Heart left ventricle (tissue), 16 donors: Measurements from ENCODE around the gene SLC16A8. TPM values are rescaled to one million over a fixed set of nuclear protein-coding genes. Genes with fewer than 3 reads are reported as not detected.

Source experiments
- ATAC-seq, 4 donors: fragments of 200-7000 bp; cut with Tn5 transposase; one replicate each; pipeline ENCODE4 v1.9.1; 2020 to 2022; ENCODE audit warnings: moderate library complexity in 4 of 4, mild to moderate bottlenecking in 3 of 4, moderate number of reproducible peaks in 1 of 4
- DNase-seq, 5 donors: peaks; one replicate each; pipeline ENCODE4 v3.0.0-alpha.2; 2020
- H3K27ac ChIP-seq, 12 donors: fragments of 200-600 bp; sonication (generic) in 4 of 12; one replicate each; pipeline versions ENCODE4 v1.5.0 to v1.8.0; 2016 to 2022; ENCODE audit warnings: mild to moderate bottlenecking in 2 of 12
- H3K27me3 ChIP-seq, 9 donors: fragments of 200-600 bp; sonication (generic) in 2 of 9; one replicate each; pipeline versions ENCODE4 v1.5.1 to v1.8.0; 2016 to 2022; ENCODE audit warnings: mild to moderate bottlenecking in 3 of 9
- H3K36me3 ChIP-seq, 9 donors: fragments of 200-600 bp; sonication (generic) in 2 of 9; one replicate each; pipeline versions ENCODE4 v1.5.0 to v1.8.0; 2018 to 2022; ENCODE audit warnings: mild to moderate bottlenecking in 2 of 9
- H3K4me1 ChIP-seq, 12 donors: fragments of 200-600 bp; sonication (generic) in 4 of 12; one replicate each; pipeline versions ENCODE4 v1.5.0 to v1.8.0; 2016 to 2022; ENCODE audit warnings: mild to moderate bottlenecking in 3 of 12
- H3K4me3 ChIP-seq, 12 donors: fragments of 200-600 bp; sonication (generic) in 4 of 12; one replicate each; pipeline versions ENCODE4 v1.5.0 to v1.8.0; 2017 to 2022; ENCODE audit warnings: mild to moderate bottlenecking in 9 of 12, moderate library complexity in 4 of 12
- H3K9me3 ChIP-seq, 12 donors: fragments of 200-600 bp; sonication (generic) in 4 of 12; one replicate each; pipeline versions ENCODE4 v1.5.0 to v1.8.0; 2016 to 2022; ENCODE audit warnings: mild to moderate bottlenecking in 1 of 12
- POLR2A ChIP-seq, 2 donors: fragments of 450-650 bp; IDR thresholded peaks; one replicate each; pipeline ENCODE4 v1.6.1; 2017; ENCODE audit warnings: antibody characterized with exemption in 2 of 2, mild to moderate bottlenecking in 2 of 2, moderate library complexity in 2 of 2
- WGBS, 4 donors: extraction: QIAGEN DNeasy Blood & Tissue Kit in 2 of 4; methylation state at CpG; one replicate each; pipeline versions ENCODE4 v1.1.5 to v1.1.7; 2013 to 2018; 5-methylcytosine and 5-hydroxymethylcytosine counted together
- intact Hi-C, 10 donors: fragments of 100-400 bp; cut with DNase I; formaldehyde crosslinking; loops; one replicate each; pipeline versions ENCODE4 v1.11.1 to v1.14.2; 2022
- polyA plus RNA-seq, 2 donors: library from polyadenylated mRNA; stranded (reverse); fragments of 200-250 nt; gene quantifications; one replicate each; pipeline ENCODE4 v1.2.3, GENCODE V29; 2013
- total RNA-seq, 9 donors: library from RNA; depleted of rRNA in 2 of 9; stranded (reverse); fragments of >200 nt in 2 of 9; fragmentation: NEBNext Ultra II Directional in 3 of 9; extraction: Animal tissue kit (Norgen Biotek cat#: 25700) in 3 of 9; gene quantifications; one replicate each; pipeline versions ENCODE4 v1.1.0 to v1.2.4, GENCODE V29; 2016 to 2023
- TF ChIP-seq, protein P1 (sequence below), 12 donors: fragments of 200-600 bp; sonication (generic) in 4 of 12; IDR thresholded peaks; one replicate each; pipeline versions ENCODE4 v1.5.0 to v1.8.0; 2018 to 2022; ENCODE audit warnings: antibody characterized with exemption in 12 of 12, mild to moderate bottlenecking in 5 of 12
- donor health status: ischemic (EF 13 %, LVEDD 7.1; RV severe dilation, severe dysfunction).
- donor health status: healthy with polysubstance abuse.
- donor health status: DM: no; HTN: yes; CAD: no.
- donor health status: DM: no; HTN: no; CAD: no.
- donor health status: ischemic (EF 25% LVEDD 6.9; RV normal size, moderate dysfunction).
- donor health status: ischemic (EF 25% LVEDD 5.7; RV mildly dilated, moderate dysfunction).
- donor health status: healthy.
- donor health status: DM: yes; HTN: yes; CAD: no.
- donor health status: ischemic (EF 35%, LVEDD 5.7; RV mildly dilated, moderate dysfunction).
- donor health status: nonischemic (EF 11% LVEDD 7.7; RV severe dilation, severe dysfunction).
- donor health status: DM: yes; HTN: yes; CAD: no.
- donor health status: PGD.
- donor health status: ischemic (EF 29% LVEDD 5.4; RV normal size, mild dysfunction).
- donor health status: nonischemic (EF 23%, LVEDD 6.1; RV moderate dilation, normal function).

SLC16A8 gene
- total and polyA plus RNA-seq, 11 donors, result 0.34 TPM; not detected in 10

DNA sequence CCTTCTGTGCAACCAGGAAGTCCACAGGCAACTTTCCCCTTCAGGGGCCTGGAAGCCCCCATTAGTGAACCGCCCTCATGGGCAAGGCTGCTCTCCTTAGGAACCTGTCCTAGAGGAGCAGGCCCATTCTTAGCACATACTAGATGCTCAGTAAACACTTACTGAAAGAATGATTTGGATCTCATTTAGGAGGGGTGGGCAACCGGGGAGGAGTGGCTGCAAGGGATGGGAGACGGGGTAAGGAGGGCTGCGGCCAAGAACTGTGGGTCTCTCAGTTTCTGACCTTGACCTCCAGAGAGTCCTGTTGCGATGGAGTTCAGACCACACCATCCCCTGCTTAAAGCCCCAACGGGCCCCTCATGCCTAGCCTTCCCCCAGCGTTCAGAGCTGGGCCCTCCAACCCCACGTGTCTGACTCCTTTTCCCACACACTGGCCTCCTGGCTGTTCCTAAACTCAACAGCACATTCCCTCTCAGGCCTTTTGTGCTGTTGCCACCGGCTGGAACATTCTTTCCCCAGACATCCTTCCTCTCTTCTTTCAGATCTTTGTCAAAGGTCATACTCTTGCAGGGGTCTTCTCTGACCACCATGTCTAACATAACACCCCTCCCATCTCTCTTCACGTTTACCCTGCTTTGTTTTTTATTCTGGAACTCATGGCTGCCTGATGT, 47.5 kb downstream of the SLC16A8 start:
- ATAC-seq (no peak), DNase-seq (no peak)
- peaks cover 0 to 30% (median 15%) of the 10 kb centered on the region in 12 donors for H3K4me1 ChIP-seq
- no peaks in the 10 kb centered on the region for H3K27me3 ChIP-seq
- 74 to 81% (median 80%) methylated on average over 10 of the region's 10 CpGs for WGBS, 4 donors
- TF ChIP-seq POLR2A (IDR thresholded peaks at IDR 0.05), result no peak
- TF ChIP-seq, protein P1, sequence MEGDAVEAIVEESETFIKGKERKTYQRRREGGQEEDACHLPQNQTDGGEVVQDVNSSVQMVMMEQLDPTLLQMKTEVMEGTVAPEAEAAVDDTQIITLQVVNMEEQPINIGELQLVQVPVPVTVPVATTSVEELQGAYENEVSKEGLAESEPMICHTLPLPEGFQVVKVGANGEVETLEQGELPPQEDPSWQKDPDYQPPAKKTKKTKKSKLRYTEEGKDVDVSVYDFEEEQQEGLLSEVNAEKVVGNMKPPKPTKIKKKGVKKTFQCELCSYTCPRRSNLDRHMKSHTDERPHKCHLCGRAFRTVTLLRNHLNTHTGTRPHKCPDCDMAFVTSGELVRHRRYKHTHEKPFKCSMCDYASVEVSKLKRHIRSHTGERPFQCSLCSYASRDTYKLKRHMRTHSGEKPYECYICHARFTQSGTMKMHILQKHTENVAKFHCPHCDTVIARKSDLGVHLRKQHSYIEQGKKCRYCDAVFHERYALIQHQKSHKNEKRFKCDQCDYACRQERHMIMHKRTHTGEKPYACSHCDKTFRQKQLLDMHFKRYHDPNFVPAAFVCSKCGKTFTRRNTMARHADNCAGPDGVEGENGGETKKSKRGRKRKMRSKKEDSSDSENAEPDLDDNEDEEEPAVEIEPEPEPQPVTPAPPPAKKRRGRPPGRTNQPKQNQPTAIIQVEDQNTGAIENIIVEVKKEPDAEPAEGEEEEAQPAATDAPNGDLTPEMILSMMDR (IDR thresholded peaks at IDR 0.05), result no peak
- H3K4me3 ChIP-seq, result no peak overlapping the region
- peak overlapping the region in 2 of 12 donors; percentile 25 to 37 for H3K27ac ChIP-seq
- intact Hi-C loops, result no loop called here
- no peaks in the 10 kb centered on the region for H3K9me3 ChIP-seq
- no peaks in the 10 kb centered on the region for H3K36me3 ChIP-seq

GRCh38 chr22:38035530-38035885, 48.5 kb downstream of the SLC16A8 start:
- WGBS, 4 donors, result 87 to 93% (median 92%) methylated on average over 9 of the region's 9 CpGs
- TF ChIP-seq POLR2A (IDR thresholded peaks at IDR 0.05), result no peak
- TF ChIP-seq, protein P1 (IDR thresholded peaks at IDR 0.05), result no peak
- DNase-seq (no peak), ATAC-seq (no peak)
- no peaks in the 10 kb centered on the region for H3K9me3 ChIP-seq
- intact Hi-C loops, result no loop called here
- H3K4me3 ChIP-seq, result no peak overlapping the region
- no peaks in the 10 kb centered on the region for H3K36me3 ChIP-seq
- H3K27ac ChIP-seq, result peak overlapping the region in 4 of 12 donors; percentile 10 to 80 (median 38)
- no peaks in the 10 kb centered on the region for H3K27me3 ChIP-seq
- peaks cover 0 to 30% (median 15%) of the 10 kb centered on the region in 12 donors for H3K4me1 ChIP-seq

DNA sequence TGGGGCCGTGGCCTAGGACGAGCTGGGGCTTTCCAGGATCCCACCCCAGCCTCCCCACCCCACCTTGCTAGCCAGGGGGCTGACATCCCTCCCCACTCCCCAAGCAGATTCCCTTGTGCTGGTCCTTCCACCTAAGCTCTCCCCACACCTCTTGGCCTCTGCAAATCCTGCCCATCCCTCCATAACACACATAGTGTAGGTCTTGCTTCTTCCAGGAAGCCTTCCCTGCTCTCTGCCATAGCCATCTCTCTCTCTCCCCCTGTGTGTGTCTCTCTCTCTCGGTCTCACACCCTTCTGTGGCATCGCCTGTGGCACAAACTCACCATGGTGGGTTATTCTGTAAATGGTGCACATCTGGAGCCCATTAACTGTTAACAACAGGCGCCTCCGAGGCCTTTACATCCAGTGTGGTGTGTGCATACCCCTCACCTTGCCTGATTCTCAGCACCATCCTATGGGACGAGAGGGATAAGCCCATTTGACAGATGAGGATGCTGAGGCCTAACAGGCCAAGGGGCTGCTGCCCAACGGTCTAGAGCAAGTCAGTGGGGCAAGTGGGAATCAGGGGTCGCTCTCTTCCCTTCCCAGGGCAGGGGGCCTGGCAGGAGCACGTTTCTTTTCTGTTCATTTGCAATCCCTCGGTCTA, 49.0 kb downstream of the SLC16A8 start:
- TF ChIP-seq, protein P1 (IDR thresholded peaks at IDR 0.05), result no peak
- TF ChIP-seq POLR2A (IDR thresholded peaks at IDR 0.05), result no peak
- DNase-seq, result no peak
- WGBS, 4 donors, result 83 to 93% (median 85%) methylated on average over 9 to 11 of the region's 11 CpGs
- ATAC-seq, result no peak
- Histone ChIP-seq H3K27me3 (no peaks in the 10 kb centered on the region), H3K4me1 (peaks cover 0 to 30% (median 15%) of the 10 kb centered on the region in 12 donors), H3K4me3 (no peak overlapping the region), H3K36me3 (no peaks in the 10 kb centered on the region), H3K9me3 (no peaks in the 10 kb centered on the region), H3K27ac (peak overlapping the region in 11 of 12 donors; percentile 10 to 80 (median 59))
- intact Hi-C loops, result no loop called here

DNA sequence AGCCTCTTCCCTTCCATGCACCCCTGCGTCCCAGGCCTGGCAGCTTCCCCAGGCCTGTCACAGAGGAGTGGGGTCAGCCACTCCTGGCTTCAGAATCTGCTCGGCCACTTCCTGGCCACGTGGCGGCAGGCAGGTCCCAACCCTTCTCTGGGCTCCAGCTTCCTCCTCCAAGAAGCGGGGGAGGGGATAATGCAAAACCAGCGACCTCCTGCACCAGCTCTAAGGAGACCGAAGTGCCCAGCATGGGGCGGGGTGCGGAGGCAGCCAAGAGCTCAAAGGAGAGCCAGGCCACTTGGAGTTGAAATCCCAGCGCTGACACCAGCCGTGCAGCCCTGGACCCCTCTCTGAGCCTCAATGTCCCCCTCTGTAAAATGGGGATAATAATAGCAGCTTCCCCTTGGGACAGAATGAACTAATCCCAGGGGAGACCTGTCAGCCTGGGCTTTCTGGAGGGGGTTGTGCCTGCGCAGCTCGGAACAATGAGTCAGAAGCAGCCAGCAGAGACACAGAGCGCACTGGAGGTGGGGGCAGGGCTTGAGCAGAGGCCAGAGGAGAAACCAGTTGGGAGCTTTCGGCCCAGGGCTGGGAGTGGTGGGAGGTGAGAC, 49.6 kb downstream of the SLC16A8 start:
- no peaks in the 10 kb centered on the region for H3K9me3 ChIP-seq
- ATAC-seq (peak; percentile 38 to 86 (median 66)), DNase-seq (peak; percentile 70 to 86 (median 78))
- intact Hi-C loops, result no loop called here
- no peaks in the 10 kb centered on the region for H3K27me3 ChIP-seq
- H3K4me1 ChIP-seq, result peaks cover 0 to 26% (median 14%) of the 10 kb centered on the region in 12 donors
- WGBS, 4 donors, result 41 to 57% (median 49%) methylated on average over 13 to 15 of the region's 15 CpGs
- TF ChIP-seq POLR2A (IDR thresholded peaks at IDR 0.05), result no peak
- TF ChIP-seq, protein P1 (IDR thresholded peaks at IDR 0.05), result no peak
- peak overlapping the region; percentile 23 to 80 (median 60) for H3K27ac ChIP-seq
- H3K4me3 ChIP-seq, result no peak overlapping the region
- no peaks in the 10 kb centered on the region for H3K36me3 ChIP-seq
